ENCODE results near the gene SOBP.

Gene SOBP

DNA sequence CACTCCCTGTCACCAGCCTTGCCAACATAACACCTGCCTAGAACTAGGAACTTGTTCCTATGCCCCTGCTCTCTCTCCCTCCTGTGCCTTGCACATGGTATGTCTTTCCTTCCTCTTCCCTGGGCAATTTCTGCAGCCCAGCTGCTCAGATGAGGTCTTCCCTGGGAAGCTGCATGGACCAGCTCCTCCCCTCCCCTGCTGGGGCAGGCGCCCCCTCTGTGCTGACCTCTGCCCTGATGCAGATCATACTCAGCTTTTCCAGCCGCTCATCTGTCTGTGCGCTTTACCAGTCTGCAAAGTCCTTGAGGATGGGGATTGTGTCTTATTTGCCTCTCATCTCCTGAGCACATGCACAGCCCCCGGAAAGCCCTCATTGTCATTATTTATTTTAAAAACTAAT, 172.4 kb downstream of the SOBP start:
- DNase-seq: no peak

DNA sequence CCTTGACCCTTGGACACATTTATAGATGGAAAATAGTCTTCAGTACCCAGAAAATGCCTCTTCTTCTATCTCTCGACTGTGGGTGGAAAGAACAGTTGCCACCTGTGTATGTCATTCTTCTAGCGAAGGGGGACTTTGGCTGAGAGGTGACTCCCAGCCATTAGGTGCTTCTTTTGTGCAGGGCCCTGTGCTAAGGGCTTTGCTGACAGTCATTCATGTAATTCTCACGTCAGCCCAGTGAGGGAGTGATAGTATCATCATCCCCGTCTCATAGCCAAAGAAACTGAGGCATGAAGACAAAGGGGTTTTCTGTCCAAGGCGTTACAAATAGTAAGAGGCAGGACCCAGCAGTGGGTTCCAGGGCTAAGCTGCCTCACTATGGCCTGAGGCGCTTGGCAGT, 173.4 kb downstream of the SOBP start:
- no peak for DNase-seq

GRCh38 chr6:107665382-107665781, 175.5 kb downstream of the SOBP start:
- DNase-seq: no peak

DNA sequence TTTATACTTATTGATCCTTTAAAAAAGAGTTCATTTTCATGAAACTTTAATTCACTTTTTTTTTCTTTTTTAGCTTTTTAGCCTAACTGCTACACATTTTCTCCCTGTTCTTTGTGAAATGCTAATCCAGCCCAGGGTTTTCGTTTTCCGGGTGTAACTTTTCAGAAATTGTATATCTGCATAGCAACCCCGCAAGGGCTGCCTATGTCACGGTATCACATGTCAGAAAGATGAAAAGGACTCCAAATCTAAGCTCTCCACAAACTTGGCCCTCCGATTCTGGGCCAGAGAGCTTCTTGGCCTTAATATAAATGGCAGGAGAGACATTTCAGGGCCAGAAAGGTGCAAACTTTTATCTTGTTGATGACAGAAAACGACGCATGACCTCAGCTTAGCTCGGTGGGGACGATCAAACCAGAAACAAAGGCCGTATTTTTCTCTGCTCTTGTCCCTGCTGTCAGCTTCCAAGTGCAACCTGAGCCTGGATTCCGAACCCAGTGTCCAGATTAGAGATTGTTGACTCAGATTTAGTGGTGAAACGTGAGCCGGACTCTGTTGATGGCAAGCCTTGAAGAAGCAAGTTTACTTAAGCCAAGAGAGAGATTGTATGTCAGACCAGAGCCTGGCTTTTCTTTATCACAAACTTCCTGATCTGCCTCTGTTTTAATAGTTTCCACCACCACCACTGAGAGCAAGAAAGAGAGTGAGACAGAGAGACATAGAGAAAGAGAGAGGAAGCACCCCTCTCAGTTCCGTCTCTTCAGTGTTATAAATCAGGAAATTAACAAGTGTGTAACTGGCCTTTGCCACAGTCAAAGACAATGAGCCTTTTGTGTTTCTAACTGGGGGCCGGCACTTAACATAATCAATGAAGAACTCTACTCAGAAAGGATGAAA, 176.4 kb downstream of the SOBP start:
- DNase-seq: no peak

GRCh38 chr6:107666981-107667601, 177.2 kb downstream of the SOBP start:
- DNase-seq: no peak

DNA sequence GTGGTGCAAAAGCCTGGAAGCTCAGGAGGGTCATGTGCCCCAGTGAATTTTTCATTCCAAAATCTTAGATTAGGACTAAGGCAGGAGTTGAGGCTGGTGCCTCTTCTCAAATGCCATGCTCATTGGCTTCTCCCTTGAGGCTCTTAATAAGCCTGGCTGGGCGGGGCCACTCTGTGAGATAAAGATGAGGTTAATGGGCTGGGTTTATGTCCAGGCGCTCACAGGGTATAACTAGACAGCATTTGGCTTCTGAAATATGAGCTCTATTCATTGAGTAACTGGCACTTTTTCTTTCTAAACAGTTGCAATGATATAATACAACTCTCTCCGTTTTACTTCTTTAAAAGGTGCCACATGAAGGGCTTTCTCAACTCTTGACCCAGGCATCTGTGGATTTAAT, 177.9 kb downstream of the SOBP start:
- no peak for DNase-seq

- DNase-seq: no peak
Measured at GRCh38 chr6:107668743-107669474, 179.0 kb downstream of the SOBP start.

GRCh38 chr6:107670792-107671199, 180.9 kb downstream of the SOBP start:
- DNase-seq: no peak

DNA sequence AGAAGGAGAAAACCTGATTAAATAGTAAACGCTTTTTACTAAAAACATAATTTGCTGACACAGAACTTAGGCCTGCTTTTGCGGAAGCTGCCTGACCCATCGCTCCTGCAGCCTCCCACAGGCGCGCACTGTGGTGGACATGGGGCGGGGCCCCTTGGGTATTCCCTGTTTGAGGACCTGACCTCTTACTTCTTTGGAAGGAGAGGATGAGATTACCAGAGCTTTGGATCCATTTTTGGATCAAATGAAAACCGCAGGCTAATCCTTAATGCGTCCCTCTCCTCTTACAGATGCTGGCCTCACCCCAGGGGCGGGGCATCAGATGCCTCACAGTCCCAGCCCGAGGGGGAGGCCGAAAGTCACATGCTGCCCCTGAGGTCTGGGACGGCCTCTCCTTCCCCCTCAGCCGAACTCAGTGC, 183.2 kb downstream of the SOBP start:
- DNase-seq: no peak

DNA sequence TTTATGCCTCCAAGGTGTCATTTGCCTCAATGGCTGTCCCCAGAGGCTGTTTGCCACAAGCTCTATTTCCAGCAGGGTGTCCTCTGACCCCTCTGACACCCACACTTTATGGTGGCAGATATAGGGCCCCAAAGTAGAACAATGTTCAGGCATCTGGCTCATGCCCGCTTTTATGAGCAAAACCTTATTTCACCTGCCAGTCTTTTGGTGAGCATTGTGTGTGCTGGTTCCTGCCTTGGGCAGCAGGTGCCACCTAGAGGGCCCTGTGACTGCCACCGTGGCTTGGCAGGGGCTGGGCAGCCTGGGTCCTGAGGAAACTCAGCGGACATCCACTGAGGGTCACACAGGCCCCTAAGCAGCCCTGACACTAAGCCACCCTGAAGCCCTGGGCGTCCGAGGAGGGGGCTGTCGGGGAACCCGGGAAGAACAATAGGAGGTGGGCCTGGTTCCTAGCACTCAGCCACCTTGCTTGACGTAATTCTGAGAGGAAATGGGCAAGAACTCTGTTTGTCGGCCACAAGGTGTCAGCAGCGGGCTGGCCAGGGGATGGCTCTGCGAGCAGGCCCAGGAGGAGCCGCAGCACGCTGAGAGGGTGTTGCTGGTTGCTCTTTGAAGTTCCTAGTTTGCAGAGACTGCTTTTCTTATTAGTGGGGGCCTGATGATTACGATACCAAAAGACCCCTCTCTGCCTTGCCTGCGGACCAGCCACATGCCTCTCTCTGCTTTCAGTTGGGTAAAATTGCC, 185.2 kb downstream of the SOBP start:
- DNase-seq: peak; percentile 13

GRCh38 chr6:107676042-107676441, 186.1 kb downstream of the SOBP start:
- DNase-seq: no peak

DNA sequence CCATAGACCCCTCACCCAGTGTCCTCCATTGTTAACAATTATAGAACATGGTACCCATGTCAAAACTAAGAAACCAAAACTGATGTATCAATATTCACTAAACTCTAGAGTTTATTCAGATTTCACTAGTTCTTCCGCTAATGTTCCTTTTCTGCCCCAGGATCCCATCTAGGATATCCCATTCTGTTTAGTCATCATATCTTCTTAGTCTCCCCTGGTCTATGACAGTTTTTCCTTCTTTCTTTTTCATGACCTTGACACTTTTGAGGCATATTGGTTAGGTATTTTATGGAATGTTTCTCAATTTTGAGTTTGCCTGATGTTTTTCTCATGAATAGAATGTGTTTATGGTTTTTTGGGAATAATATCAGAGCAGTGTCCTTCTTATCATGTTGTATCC, 187.5 kb downstream of the SOBP start:
- no peak for DNase-seq

GRCh38 chr6:107679457-107679856, 189.5 kb downstream of the SOBP start:
- DNase-seq: no peak

GRCh38 chr6:107682721-107683120, 192.8 kb downstream of the SOBP start:
- DNase-seq: no peak

DNA sequence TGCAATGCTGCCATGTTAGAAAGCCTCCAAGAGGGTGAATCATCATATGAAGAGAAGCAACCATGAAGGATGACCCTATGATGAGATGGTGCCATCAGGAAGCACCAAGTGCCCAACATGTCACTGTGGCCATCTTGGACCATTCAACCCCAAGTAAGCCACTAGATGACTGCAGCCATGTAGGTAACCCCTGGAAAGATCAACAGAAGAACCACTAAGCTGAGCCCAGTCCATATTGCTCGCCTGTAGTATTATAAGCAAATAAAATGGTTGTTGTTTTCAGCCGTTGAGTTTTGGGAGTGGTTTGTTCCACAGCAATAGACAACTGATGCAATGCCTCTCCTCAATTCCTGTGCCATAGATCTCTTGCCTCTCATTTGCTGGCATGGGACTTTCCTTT, 193.3 kb downstream of the SOBP start:
- no peak for DNase-seq

DNA sequence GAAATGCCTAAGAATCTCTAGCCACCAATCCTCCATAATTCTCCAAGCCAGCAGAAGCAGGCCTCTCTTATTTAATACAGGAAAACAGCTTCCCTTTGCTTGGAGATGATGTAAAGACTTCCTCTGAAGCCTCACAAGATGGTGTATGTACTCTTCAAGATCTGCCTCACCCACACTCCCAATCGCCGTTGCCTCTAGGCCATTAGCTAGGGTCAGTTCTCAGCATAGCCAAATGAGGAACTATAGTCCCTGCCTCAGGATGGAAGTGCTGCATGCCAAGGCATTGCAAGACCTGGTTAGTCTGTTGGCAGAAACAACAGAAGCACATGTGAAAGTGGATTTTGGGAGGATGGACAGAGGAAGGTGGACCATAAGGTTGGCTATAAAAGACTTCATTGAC, 195.1 kb downstream of the SOBP start:
- no peak for DNase-seq

- no peak for DNase-seq
Measured at GRCh38 chr6:107689190-107689589, 199.3 kb downstream of the SOBP start.

DNA sequence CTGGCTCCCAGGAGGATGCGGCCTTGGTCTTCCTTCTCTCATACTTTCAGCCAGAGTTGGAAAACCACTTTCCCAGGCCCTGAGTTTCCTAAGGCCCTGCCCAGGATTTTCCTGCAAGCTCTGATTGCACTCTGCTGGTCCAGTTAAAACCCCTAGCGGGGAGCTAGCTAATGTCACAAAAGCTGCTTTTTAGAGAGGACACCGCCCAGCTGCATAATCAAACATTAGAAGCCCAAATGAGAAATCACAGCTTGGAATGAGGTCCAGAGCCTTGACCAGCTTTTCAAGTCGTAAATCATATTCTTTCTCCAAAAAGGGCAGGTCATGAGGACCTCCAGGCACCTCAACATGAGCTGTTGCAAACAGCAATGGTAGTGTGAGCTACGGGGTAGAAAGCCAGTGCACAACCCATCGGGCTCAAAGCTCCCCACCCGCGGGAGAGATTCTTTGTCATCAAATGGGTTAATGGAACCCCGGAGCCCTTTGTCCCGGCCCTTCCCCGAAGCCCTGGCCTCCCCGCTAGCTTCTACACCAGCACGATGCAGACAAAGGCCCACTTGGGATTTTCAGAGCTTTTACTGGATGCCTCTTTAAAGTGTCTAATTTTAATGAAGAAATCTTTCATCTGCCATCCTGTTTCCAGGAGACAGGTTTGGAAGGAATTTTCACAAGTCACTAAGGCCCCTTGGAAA, 200.2 kb downstream of the SOBP start:
- no peak for DNase-seq

- no peak for DNase-seq
Measured at GRCh38 chr6:107690643-107691061, 200.7 kb downstream of the SOBP start.

DNA sequence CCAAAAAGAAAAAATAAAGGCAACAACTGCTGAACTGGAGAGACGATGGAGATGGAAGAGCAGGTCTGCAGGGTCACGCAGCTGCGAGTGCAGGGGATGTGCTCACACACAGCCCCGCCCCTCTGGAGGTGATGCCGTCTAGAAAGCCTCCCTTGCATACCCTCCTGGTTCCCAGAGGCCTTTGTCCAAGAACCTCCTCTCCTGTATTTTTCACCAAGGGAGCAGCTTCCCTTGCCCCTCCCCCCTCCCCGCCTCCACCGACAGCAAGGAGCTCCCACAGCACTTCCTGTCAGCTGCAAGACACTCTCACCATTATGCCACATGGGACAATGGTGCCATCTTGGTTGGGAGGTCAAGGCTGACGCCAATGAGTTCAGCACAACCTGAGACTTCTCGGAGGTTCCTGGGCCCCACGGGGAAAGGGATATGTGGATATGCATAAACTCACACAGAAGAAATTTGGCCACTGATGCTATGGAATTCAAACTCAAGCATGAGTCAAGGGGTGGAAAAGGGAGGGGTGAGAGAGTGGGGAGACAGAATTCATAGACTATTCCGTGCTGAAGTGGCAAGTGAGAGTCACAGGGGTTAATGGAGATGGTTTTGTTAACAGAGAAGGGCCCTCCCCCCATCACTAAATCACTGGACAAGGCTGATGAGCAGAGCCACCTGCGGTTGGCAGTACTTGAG, 201.3 kb downstream of the SOBP start:
- no peak for DNase-seq

DNA sequence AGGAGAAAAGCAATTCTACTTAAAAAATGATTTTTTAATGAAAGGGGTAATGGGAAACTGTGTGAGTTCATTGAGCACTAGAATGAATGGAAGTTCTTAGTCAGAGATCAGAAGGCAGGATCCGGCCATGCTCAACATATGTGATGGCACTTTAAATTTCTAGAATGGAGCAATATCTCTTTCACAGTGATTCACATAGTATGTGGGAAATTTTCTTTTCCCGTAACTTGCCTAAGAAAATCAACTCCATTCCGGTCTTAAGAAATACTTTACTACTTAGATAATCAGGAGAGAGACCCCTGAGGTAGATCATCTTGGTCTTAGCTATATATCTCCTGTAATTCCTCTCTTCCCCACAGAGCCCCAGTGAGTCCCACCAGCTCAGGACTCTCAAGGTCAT, 202.4 kb downstream of the SOBP start:
- DNase-seq: no peak

Measured in SIG-M5 (cell line).